Activated CD4-positive, alpha-beta T cell treated with anti-CD3 and anti-CD28 coated beads for 4 hours (primary cell): Measurements from ENCODE around the gene PCMTD2.
"Not testable (repeated sequence)": the region's sequence is repeated elsewhere in the genome, so short reads cannot be mapped to it uniquely, and the experiment has no call there.

Experiments
- DNase-seq, 2 donors: peaks; one replicate each; pipeline ENCODE4 v3.0.0-alpha.2; 2020

PCMTD2 gene

DNA sequence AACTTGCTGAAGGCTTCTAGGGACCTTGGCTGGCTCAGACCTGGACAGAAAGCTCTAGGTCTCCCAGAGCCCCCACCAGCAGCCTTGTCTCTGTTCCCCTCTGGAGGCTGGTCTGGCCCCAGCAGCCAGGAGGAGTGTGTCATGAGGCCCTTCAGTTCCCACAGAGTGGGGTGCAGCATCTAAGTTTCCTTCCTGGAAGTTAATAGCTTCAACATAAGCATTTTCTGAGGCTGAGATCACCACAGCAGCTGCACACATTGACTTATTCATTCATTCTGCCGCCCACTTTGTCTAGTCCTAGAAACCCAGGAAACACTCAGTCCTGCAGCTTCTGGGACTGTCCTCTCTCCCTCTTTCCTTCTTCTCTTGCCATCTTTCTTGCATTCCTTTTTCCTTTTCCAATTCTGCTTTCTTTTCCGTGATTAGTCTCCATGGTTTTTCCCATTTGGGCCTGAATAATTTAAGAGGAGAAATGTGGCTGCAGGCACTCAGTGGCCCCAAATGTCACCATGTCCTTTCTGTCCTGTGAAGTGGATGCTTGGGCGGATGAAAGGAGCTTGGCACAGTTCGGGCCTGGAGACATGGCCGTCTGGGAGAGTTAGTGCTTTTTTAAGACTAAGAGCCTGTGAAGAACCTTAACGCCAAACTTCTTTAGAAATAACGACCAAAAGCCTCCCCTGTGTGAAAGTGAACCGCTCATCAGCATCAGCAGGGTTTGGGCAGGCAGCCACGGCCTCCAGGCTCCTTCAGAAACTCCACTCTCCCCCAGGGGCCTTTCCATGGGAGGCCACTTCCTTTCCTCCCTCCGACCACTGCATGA, 31.0 kb upstream of the PCMTD2 start:
- DNase-seq = no peak

GRCh38 chr20:64225171-64225595, 30.4 kb upstream of the PCMTD2 start:
- no peak for DNase-seq

GRCh38 chr20:64225828-64226598, 29.5 kb upstream of the PCMTD2 start:
- no peak for DNase-seq

DNA sequence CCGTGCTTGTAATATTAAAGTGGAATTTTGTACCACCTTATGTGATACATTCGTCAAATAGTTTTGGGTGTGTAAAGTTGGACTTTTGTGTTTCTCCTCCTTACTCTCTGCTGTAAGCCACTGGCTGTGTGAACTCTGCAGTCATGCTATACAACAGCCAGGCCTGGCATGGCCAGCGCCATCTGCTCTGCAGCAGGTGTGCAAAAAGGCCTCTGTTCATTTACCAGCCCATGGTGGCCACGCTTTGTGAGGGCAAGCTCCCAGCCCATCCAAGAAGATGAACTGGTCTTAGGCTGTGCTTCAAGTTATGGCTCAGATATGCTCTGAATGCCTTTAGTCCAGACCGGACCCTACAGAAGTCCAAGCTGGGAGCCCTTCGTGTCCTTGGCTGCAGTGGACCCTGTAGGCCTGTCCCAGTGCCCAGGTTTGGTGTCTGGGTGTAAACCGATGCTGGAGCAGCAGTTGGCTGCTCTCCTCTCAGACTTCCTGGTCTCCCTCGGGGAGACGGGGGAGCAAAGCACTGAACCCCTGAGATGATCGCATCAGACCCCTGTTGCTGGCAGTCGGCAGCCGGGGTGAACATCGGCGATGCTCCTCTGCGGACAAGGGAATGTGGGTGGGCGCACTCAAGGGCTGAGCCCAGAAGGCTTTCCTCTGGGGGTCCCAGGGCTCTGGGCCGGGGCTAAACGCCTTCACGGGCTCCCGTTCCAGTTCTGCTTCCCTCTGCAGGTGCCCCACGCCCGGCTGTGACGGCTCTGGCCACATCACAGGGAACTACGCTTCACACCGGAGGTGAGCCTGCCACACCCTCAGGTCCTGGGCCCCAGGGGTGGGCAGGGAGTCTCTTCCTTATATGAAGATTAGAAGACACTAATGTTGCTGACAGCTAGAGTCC, 28.6 kb upstream of the PCMTD2 start:
- DNase-seq = no peak

DNA sequence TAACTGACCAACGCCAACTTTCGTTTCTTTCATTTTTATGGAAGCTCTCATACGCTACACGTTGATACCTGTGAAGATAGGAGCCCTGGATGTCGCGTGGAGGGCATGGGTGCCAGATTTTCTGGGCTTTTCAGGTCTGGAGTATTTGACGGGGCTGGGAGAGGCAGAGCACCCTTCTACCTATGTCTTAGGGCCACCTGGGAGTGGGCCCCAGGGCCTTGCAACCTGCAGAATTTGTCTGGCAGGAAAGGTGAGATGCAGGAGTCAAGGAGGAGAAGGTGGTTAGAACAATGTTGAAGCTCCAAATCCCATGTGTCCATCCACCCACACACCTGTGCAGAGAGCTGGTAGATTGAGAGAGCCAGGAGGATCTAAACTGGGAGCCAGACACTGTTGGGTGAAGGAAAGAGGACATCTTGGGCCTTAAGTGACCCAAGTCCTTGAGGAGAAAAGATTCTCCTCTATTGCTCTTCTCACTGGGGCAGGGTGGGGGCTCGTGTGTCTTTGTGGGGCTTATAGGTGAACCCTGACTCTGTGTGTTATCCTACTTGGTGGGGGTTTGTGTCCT, 27.4 kb upstream of the PCMTD2 start:
- DNase-seq = no peak

DNA sequence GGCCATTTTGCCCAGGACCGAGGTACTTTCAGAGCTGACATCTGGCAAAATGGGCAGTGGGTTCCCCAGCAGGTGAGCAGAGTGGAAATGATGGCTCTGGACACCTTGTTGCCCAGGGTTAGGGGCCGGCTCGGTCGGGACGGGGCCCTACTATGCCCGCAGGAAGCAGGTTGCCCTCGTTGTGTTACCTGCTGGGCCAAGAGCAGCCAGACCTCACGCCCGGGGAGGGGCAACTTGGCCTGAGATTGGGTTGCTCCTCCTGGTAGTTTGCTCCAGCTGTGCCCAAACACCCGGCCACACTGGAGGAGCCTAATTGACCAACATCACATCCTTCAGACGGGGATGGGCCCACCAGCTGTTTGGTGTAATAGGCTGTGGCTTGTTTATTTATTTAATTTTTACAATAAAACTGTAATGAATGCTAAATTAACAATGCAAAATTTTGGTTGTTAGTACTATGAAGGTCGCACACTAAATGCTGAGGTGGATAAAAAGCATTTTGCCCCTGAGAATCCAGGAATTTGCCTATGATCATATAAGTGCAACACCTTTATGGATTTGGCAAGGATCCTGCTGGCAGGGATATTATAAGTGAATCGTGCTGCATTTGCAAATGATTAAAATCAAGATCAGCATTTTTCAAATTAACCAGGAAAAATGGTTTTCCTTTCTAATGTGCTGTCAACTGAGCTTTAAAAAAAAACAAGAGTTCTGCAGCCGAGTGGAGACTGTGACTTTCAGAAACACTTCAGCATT, 26.6 kb upstream of the PCMTD2 start:
- DNase-seq = no peak

DNA sequence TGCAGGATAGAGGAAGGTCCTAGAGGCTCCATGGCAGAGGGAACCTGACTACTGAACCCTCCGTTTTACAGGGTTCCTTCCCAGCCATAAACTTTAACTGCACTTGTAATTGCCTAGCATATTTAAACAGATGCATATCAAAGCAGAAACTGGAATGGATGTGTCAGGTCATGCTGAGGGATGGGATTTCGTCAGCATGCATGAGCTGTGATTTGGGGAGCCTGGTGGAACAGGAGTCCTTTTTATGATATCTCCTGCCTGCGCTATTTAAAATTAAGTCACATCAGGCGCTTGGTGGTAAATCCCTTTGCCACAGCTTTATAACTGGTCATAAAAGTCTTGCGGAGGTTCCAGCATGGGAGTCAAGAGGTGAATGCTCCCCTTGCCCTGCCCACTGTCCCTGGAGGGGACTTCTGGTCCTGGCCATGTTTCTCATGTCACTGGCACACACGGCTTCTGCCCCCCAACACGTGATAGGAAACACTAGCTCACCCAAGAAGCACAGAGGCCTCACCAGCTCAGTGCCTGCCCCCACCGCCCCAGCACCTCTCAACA, 26.0 kb upstream of the PCMTD2 start:
- DNase-seq = no peak

DNA sequence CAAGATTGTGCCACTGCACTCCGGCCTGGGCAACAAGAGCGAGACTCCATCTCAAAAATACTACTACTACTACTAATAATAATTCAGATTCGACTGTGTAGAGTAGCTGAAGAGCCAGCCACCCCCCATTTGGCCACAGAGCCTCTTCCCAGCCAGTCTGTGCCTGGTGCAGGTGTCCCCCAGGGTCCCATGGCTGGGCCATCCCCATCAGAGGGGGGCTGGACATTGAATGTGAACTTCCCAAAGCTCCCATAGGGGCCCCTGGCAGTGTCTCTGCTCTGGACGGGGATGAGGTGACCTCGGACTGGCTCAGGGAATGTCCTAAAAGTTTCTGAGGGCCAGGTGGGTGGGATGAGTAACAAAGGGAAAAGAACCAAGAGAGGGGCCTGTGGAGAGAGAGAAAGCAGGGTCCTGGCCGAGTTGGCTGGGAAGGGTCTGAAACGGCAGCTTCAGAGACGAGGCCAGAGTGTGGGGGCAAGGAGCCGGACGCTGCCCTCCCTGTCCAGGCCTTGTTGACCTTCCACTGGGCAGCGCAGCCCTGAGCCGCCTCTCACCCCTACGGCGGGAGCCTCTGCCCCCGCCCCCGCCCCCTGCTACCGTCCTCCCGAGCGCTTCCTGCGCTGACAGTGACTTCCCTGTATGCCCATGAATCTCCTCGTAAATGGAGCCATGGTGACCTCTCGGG, 24.9 kb upstream of the PCMTD2 start:
- DNase-seq = no peak

DNA sequence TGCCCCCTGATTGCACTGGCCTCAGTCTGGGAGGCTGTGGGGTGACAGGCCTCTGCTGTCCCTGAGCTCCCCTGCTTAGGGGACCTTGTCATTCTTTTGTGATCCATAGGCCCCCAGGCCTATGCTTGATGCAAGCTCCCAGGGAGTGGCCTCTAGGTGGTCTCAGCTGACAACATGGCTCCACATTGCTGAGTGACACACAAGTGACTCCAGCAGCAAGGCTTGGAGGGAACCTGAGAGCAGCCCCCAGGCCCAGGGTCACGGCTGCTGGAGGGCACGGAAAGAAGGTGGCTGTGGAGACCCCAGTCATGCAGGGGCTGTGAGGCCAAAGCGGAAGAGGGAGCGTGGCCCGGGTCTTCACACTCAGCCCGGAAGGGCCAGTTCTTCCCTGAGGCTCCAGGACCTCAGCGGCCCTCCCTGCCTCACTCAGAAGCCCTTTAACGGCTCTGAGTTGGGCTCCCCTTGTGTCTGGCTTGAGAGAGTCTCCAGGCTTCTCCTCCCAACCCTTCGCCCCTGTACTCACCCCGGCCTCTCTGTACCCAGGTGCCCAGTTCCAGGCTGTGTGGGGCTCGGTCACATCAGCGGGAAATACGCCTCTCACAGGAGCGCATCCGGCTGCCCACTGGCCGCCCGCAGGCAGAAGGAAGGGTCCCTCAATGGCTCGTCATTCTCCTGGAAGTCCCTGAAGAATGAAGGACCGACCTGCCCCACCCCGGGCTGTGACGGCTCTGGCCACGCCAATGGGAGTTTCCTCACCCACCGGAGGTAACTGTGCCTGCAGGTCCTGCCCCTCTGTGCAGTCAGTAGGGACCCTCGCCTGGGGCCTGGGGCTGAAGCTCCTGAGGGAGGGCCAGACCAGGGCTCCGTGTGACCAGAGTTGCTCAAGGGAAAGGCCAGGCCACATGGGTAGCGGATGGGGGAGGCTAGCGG, 23.7 kb upstream of the PCMTD2 start:
- DNase-seq = no peak

- DNase-seq = no peak
Measured at GRCh38 chr20:64232794-64233193, 22.8 kb upstream of the PCMTD2 start.

DNA sequence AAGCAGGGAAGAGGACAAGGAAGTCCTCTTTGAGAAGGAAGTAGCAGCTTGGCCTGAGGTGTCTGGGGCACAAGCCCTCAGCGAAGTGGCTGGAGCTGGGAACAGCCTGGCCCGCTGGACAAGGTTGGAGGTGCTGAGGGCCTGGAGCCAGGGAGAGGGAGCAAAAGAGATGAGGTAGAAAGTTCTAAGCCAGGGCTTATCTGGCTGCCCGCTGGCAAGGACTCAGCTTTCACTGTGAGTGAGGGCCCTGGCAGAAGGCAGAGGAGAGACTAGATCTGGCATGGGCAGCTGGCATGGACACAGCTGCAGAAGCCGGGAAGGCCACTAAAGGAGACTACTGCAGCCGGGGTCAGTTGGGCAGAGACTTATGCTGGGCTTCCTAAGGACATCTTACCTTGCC, 21.8 kb upstream of the PCMTD2 start:
- DNase-seq = no peak

DNA sequence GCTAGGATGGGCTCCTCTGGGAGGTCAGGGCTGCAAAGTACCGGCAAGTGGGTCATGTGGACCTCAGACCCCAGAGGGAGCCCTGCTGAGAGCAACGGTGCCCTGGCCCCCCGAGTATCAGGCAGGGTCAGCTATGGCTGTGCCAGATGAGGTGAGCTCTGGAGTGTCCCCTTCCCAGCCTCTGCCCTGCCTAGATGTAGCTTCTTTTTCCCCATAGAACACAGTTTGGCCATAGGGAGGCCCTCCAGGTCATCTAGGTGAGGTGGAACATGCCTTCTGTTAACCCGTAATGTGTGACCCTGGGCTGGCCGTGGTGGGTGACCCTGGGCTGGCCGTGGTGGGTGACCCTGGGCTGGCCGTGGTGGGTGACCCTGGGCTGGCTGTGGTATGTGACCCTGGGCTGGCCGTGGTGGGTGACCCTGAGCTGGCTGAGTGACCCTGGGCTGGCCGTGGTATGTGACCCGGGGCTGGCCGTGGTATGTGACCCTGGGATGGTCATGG, 21.2 kb upstream of the PCMTD2 start:
- DNase-seq = no peak

- DNase-seq = not testable (repeated sequence)
Measured at GRCh38 chr20:64234921-64235565, 20.5 kb upstream of the PCMTD2 start.

DNA sequence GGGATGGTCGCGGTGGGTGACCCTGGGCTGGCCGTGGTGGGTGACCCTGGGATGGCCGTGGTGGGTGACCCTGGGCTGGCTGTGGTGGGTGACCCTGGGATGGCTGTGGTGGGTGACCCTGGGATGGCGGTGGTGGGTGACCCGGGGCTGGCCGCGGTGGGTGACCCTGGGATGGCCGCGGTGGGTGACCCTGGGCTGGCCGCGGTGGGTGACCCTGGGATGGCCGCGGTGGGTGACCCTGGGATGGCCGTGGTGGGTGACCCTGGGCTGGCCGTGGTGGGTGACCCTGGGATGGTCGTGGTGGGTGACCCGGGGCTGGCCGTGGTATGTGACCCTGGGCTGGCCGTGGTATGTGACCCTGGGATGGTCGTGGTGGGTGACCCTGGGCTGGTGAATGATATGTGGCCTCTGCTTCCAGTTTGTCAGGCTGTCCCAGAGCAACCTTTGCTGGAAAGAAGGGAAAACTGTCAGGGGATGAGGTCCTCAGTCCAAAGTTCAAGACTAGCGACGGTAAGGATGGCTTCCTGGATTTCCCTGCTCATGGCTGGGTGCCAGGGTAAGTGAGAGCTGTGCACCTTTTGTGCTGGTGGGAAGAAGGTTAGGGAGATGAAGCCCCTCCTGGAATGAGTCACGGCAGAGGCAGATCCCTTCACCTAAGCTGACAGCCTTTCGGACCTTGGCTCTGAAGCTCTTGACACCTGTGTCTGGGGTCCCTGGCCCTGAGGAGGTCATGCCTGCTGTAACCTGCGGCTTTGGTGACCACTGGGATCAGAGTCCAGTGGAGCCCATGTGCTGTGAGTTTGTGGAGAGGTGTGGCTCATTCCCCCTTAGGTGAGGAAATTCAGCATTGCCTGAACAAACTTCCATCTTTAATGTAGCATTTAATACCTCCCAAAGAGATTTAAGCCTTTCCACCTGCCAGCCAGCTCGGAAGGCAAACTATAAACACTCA, 19.1 kb upstream of the PCMTD2 start:
- no peak for DNase-seq

GRCh38 chr20:64237316-64237715, 18.2 kb upstream of the PCMTD2 start:
- no peak for DNase-seq

DNA sequence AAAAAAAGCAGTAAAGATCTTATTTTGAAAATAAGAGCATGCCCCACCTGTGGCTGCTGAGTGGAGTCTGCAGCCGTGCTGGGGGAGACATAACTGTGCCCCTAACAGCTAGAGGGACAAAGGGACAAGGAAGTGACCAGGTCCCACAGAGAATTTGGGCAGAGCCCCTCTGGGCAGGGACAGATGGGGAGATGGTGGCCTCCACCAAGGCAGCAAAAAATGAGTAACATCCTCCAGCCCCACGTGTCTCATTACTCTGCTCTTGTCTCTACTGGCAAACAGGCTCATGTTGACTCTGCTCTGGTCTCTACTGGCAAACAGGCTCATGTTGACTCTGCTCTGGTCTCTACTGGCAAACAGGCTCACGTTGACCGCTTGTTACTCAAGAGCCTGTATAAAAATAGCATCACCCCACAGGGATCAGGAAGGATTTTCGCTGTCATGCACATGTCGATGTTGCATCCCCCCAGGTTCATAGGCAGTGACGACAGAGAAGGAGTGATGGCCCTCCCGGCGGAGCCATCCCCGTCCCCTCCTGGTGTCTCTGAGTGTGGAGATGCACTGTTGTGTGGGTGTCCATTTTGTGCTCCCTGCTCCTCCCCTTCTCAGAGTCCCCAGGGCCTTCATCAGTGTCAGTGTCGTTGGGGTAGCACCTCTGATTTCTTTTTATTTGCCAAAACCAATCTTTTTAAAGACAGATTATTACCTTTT, 17.3 kb upstream of the PCMTD2 start:
- no peak for DNase-seq

GRCh38 chr20:64238851-64239387, 16.6 kb upstream of the PCMTD2 start:
- no peak for DNase-seq
